HEK293 (cell line): ENCODE data around the gene TBP.
A peak's percentile ranks its signal among the peaks of the same experiment; 100 is the strongest.

ENCODE experiments used
- EGR2 ChIP-seq: fragments of 450-650 bp; formaldehyde crosslinking; IDR thresholded peaks from 2 replicates; pipeline ENCODE4 v1.5.1; 2016; ENCODE audit warnings: low read depth, missing biosample characterization, missing genetic modification characterization
- GLI2 ChIP-seq: fragments of 450-650 bp; formaldehyde crosslinking; IDR thresholded peaks from 2 replicates; pipeline ENCODE4; 2017; ENCODE audit warnings: missing biosample characterization, missing genetic modification characterization, low read depth, borderline replicate concordance
- GLI4 ChIP-seq: fragments of 450-650 bp; formaldehyde crosslinking; IDR thresholded peaks from 2 replicates; pipeline ENCODE4 v1.5.1; 2016; ENCODE audit warnings: missing biosample characterization, missing genetic modification characterization
- GLIS2 ChIP-seq: fragments of 450-650 bp; formaldehyde crosslinking; IDR thresholded peaks from 2 replicates; pipeline ENCODE4 v1.5.1; 2016; ENCODE audit warnings: missing biosample characterization, missing genetic modification characterization
- HOXD13 ChIP-seq: sonication (generic); formaldehyde crosslinking; IDR thresholded peaks from 2 replicates; pipeline ENCODE4 v1.8.0; 2022; ENCODE audit warnings: missing genetic modification reagents, borderline replicate concordance
- KLF7 ChIP-seq: fragments of 450-650 bp; formaldehyde crosslinking; IDR thresholded peaks from 2 replicates; pipeline ENCODE4 v1.5.1; 2016; ENCODE audit warnings: missing biosample characterization, missing genetic modification characterization, borderline replicate concordance
- PRDM6 ChIP-seq: fragments of 450-650 bp; formaldehyde crosslinking; IDR thresholded peaks from 2 replicates; pipeline ENCODE4 v1.5.1; 2017; ENCODE audit warnings: missing biosample characterization, missing genetic modification characterization
- SALL2 ChIP-seq: fragments of 450-650 bp; formaldehyde crosslinking; IDR thresholded peaks from 2 replicates; pipeline ENCODE4 v1.5.0; 2017; ENCODE audit warnings: missing biosample characterization, mild to moderate bottlenecking, missing genetic modification characterization, borderline replicate concordance
- SP2 ChIP-seq: fragments of 450-650 bp; formaldehyde crosslinking; IDR thresholded peaks from 2 replicates; pipeline ENCODE4 v1.5.1; 2016; ENCODE audit warnings: missing biosample characterization, missing genetic modification characterization
- SP7 ChIP-seq: fragments of 450-650 bp; formaldehyde crosslinking; IDR thresholded peaks from 2 replicates; pipeline ENCODE4 v1.5.1; 2016; ENCODE audit warnings: missing biosample characterization, missing genetic modification characterization
- ZBTB48 ChIP-seq: fragments of 450-650 bp; formaldehyde crosslinking; IDR thresholded peaks from 2 replicates; pipeline ENCODE4 v1.5.1; 2016; ENCODE audit warnings: missing biosample characterization, missing genetic modification characterization
- ZEB2 ChIP-seq: fragments of 450-650 bp; formaldehyde crosslinking; IDR thresholded peaks from 2 replicates; pipeline ENCODE4 v1.5.1; 2016; ENCODE audit warnings: missing biosample characterization, missing genetic modification characterization
- ZFP3 ChIP-seq: fragments of 450-650 bp; formaldehyde crosslinking; IDR thresholded peaks from 2 replicates; pipeline ENCODE4 v1.5.1; 2016; ENCODE audit warnings: low read depth, missing biosample characterization, missing genetic modification characterization
- ZIC2 ChIP-seq: fragments of 450-650 bp; formaldehyde crosslinking; IDR thresholded peaks from 2 replicates; pipeline ENCODE4 v1.5.1; 2016; ENCODE audit warnings: missing biosample characterization, missing genetic modification characterization
- ZNF133 ChIP-seq: fragments of 450-650 bp; formaldehyde crosslinking; IDR thresholded peaks from 2 replicates; pipeline ENCODE4 v1.5.1; 2016; ENCODE audit warnings: missing biosample characterization, missing genetic modification characterization
- ZNF157 ChIP-seq: fragments of 450-650 bp; formaldehyde crosslinking; IDR thresholded peaks from 2 replicates; pipeline ENCODE4 v1.5.1; 2016; ENCODE audit warnings: missing biosample characterization, missing genetic modification characterization
- ZNF214 ChIP-seq: fragments of 450-650 bp; formaldehyde crosslinking; IDR thresholded peaks from 2 replicates; pipeline ENCODE4 v1.5.1; 2017; ENCODE audit warnings: missing biosample characterization, mild to moderate bottlenecking, missing genetic modification characterization, borderline replicate concordance
- ZNF239 ChIP-seq: fragments of 450-650 bp; formaldehyde crosslinking; IDR thresholded peaks from 2 replicates; pipeline ENCODE4 v1.5.1; 2016; ENCODE audit warnings: missing biosample characterization, missing genetic modification characterization
- ZNF280C ChIP-seq: fragments of 450-650 bp; formaldehyde crosslinking; IDR thresholded peaks from 2 replicates; pipeline ENCODE4 v1.5.1; 2016; ENCODE audit warnings: missing biosample characterization, missing genetic modification characterization
- ZNF311 ChIP-seq: fragments of 450-650 bp; formaldehyde crosslinking; IDR thresholded peaks from 2 replicates; pipeline ENCODE4 v1.5.1; 2017; ENCODE audit warnings: missing biosample characterization, missing genetic modification characterization, borderline replicate concordance
- ZNF324 ChIP-seq: fragments of 450-650 bp; formaldehyde crosslinking; IDR thresholded peaks from 2 replicates; pipeline ENCODE4 v1.5.1; 2016; ENCODE audit warnings: missing biosample characterization, missing genetic modification characterization
- ZNF510 ChIP-seq: fragments of 450-650 bp; formaldehyde crosslinking; IDR thresholded peaks from 2 replicates; pipeline ENCODE4 v1.5.1; 2018; ENCODE audit warnings: mild to moderate bottlenecking, missing genetic modification characterization, missing biosample characterization; ENCODE audit not compliant: insufficient replicate concordance
- ZNF544 ChIP-seq: fragments of 450-650 bp; formaldehyde crosslinking; IDR thresholded peaks from 2 replicates; pipeline ENCODE4 v1.5.0; 2017; ENCODE audit warnings: missing biosample characterization, missing genetic modification characterization
- ZNF548 ChIP-seq: fragments of 450-650 bp; formaldehyde crosslinking; IDR thresholded peaks from 2 replicates; pipeline ENCODE4 v1.5.1; 2016; ENCODE audit warnings: missing biosample characterization, missing genetic modification characterization
- ZNF623 ChIP-seq: fragments of 450-650 bp; formaldehyde crosslinking; IDR thresholded peaks from 2 replicates; pipeline ENCODE4 v1.5.1; 2016; ENCODE audit warnings: missing biosample characterization, missing genetic modification characterization
- ZNF626 ChIP-seq: fragments of 450-650 bp; sonication (Bioruptor Pico); formaldehyde crosslinking; IDR thresholded peaks from 2 replicates; pipeline ENCODE4 v1.5.1; 2018; ENCODE audit warnings: missing biosample characterization, missing genetic modification characterization, inconsistent platforms
- ZNF629 ChIP-seq: fragments of 450-650 bp; formaldehyde crosslinking; IDR thresholded peaks from 2 replicates; pipeline ENCODE4 v1.5.1; 2017; ENCODE audit warnings: missing biosample characterization, missing genetic modification characterization
- ZNF654 ChIP-seq: fragments of 450-650 bp; formaldehyde crosslinking; IDR thresholded peaks from 2 replicates; pipeline ENCODE4 v1.5.1; 2016; ENCODE audit warnings: low read depth, missing biosample characterization, missing genetic modification characterization
- ZNF747 ChIP-seq: fragments of 450-650 bp; formaldehyde crosslinking; IDR thresholded peaks from 2 replicates; pipeline ENCODE4 v1.5.1; 2016; ENCODE audit warnings: missing biosample characterization, missing genetic modification characterization
- ZNF792 ChIP-seq: fragments of 450-650 bp; formaldehyde crosslinking; IDR thresholded peaks from 2 replicates; pipeline ENCODE4 v1.5.1; 2016; ENCODE audit warnings: missing biosample characterization, missing genetic modification characterization
- ZSCAN23 ChIP-seq: fragments of 450-650 bp; formaldehyde crosslinking; IDR thresholded peaks from 2 replicates; pipeline ENCODE4 v1.5.1; 2016; ENCODE audit warnings: missing biosample characterization, missing genetic modification characterization
- TF ChIP-seq, protein P1 (sequence below): fragments of 450-650 bp; formaldehyde crosslinking; IDR thresholded peaks from 2 replicates; pipeline ENCODE4 v1.5.1; 2016; ENCODE audit warnings: missing biosample characterization, missing genetic modification characterization, borderline replicate concordance
- TF ChIP-seq, protein P2 (sequence below): fragments of 450-650 bp; formaldehyde crosslinking; IDR thresholded peaks from 2 replicates; pipeline ENCODE4 v1.5.1; 2016; ENCODE audit warnings: missing biosample characterization, missing genetic modification characterization

Gene TBP

DNA sequence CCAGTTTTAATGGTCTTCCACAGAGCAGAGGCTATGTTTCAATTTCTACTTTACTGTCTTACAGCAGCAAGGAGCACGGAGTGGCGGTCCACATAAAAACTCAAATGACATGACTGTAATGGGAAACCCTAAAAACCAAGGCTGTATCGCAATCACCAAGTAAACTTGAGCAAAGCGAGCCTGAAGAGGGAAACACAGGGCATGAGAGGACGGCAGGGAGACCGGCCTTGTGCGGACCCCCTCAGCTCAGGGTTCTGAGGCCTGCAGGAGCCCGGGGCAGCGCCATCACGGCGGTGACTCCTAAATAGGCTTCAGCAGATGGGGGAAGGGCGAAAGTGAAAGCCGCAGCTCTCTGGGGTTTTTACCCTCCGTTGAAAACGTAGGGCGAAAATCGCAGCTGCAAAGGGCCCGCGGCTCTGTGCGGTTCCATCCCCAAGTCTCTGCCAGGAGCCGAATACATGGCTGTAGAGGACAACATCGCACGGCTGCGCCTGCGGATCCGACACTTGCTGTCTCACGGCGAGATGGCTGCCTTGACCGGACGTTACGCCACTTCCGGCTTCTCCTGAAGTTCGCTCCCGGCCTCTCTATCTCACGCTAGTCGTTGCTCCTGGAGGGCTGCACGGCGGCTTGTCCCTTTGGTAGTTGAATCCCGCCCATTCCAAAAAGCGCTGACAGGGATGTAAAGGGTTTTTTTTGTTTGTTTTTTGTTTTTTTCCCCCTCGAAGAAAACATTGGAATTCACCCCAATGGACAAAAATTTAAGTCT lies 1.2 kb upstream of the TBP start, which contains the start of gene PSMB1 (continued):
- TF ChIP-seq, protein P1, sequence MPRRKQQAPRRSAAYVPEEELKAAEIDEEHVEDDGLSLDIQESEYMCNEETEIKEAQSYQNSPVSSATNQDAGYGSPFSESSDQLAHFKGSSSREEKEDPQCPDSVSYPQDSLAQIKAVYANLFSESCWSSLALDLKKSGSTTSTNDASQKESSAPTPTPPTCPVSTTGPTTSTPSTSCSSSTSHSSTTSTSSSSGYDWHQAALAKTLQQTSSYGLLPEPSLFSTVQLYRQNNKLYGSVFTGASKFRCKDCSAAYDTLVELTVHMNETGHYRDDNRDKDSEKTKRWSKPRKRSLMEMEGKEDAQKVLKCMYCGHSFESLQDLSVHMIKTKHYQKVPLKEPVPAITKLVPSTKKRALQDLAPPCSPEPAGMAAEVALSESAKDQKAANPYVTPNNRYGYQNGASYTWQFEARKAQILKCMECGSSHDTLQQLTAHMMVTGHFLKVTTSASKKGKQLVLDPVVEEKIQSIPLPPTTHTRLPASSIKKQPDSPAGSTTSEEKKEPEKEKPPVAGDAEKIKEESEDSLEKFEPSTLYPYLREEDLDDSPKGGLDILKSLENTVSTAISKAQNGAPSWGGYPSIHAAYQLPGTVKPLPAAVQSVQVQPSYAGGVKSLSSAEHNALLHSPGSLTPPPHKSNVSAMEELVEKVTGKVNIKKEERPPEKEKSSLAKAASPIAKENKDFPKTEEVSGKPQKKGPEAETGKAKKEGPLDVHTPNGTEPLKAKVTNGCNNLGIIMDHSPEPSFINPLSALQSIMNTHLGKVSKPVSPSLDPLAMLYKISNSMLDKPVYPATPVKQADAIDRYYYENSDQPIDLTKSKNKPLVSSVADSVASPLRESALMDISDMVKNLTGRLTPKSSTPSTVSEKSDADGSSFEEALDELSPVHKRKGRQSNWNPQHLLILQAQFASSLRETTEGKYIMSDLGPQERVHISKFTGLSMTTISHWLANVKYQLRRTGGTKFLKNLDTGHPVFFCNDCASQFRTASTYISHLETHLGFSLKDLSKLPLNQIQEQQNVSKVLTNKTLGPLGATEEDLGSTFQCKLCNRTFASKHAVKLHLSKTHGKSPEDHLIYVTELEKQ: no peak
- TF ChIP-seq ZNF623 (tag by site-specific recombination) (no peak), ZNF324 (tag by site-specific recombination) (peak; percentile 56; the same call in 1 of the 2 replicates), ZNF544 (tag by site-specific recombination) (no peak), PRDM6 (tag by site-specific recombination) (no peak), KLF7 (no peak), ZNF214 (no peak), ZNF239 (tag by site-specific recombination) (no peak), ZNF280C (no peak), ZBTB48 (tag by site-specific recombination) (no peak), ZNF510 (tag by site-specific recombination) (no peak), ZNF792 (tag by site-specific recombination) (no peak), ZNF133 (tag by site-specific recombination) (no peak), ZNF747 (tag by site-specific recombination) (no peak), ZNF548 (no peak), ZIC2 (tag by site-specific recombination) (no peak), ZEB2 (tag by site-specific recombination) (no peak), ZNF654 (tag by site-specific recombination) (no peak), ZFP3 (no peak), GLI2 (tag by site-specific recombination) (no peak), SP7 (tag by site-specific recombination) (peak; percentile 65), GLIS2 (tag by site-specific recombination) (no peak), ZNF629 (tag by site-specific recombination) (peak; percentile 74), GLI4 (tag by site-specific recombination) (no peak), EGR2 (no peak), ZNF626 (no peak), SALL2 (tag by site-specific recombination) (no peak), ZNF157 (tag by site-specific recombination) (no peak), ZSCAN23 (tag by site-specific recombination) (no peak), ZNF311 (no peak), SP2 (tag by site-specific recombination) (peak; percentile 84), HOXD13 (no peak)
- TF ChIP-seq, protein P2, sequence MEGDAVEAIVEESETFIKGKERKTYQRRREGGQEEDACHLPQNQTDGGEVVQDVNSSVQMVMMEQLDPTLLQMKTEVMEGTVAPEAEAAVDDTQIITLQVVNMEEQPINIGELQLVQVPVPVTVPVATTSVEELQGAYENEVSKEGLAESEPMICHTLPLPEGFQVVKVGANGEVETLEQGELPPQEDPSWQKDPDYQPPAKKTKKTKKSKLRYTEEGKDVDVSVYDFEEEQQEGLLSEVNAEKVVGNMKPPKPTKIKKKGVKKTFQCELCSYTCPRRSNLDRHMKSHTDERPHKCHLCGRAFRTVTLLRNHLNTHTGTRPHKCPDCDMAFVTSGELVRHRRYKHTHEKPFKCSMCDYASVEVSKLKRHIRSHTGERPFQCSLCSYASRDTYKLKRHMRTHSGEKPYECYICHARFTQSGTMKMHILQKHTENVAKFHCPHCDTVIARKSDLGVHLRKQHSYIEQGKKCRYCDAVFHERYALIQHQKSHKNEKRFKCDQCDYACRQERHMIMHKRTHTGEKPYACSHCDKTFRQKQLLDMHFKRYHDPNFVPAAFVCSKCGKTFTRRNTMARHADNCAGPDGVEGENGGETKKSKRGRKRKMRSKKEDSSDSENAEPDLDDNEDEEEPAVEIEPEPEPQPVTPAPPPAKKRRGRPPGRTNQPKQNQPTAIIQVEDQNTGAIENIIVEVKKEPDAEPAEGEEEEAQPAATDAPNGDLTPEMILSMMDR (tag by site-specific recombination): no peak
